ENCODE data around the gene PLEKHB1.
A peak's percentile ranks its signal among the peaks of the same experiment; 100 is the strongest.

The PLEKHB1 gene

DNA sequence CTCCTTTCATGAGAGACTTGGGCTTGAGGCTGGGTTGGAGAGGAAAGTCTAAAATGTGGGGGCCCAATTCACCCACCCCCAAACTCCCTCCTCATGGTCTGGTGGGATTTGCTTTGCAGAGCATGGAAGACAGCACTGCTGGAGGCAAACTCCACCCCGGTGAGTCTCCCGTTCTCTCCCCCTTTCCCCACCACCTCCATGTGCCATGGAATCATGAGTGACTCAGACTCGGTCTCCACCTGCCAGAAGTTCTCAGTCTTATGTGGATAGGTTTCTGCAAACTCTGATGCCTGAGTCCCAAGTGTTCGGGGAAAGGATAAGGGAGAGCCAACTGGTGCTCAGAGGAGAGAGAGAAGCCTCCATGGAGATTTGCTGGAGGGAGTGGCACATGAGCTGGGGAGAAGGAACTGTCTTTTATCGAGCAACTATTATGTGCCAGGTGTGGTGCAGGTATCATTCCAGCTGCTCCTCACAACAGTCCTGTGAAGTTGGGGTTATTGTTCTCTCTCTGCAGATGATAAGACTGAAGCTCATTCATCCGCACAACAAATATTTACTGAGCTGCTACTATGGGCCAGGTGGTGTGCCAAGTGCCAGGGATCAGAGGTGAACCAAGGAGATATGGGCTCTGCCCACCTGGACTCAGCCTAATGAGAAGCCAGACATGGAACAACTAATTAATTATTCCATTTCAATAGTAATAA lies 6.6 kb downstream of the PLEKHB1 start:
- no peaks in the 10 kb centered on the region for H3K9me3 Mint-ChIP-seq
- H3K27ac Mint-ChIP-seq, result no peak overlapping the region
- no peak overlapping the region for H3K4me3 Mint-ChIP-seq
- intact Hi-C loops (cut with micrococcal nuclease), result no loop called here
- peaks cover 15% of the 10 kb centered on the region for H3K27me3 Mint-ChIP-seq
- peaks cover under 1% of the 10 kb centered on the region for H3K4me1 Mint-ChIP-seq (ENCODE audit: low read depth)
- H3K36me3 Mint-ChIP-seq (ENCODE audit: low read depth), result no peaks in the 10 kb centered on the region

DNA sequence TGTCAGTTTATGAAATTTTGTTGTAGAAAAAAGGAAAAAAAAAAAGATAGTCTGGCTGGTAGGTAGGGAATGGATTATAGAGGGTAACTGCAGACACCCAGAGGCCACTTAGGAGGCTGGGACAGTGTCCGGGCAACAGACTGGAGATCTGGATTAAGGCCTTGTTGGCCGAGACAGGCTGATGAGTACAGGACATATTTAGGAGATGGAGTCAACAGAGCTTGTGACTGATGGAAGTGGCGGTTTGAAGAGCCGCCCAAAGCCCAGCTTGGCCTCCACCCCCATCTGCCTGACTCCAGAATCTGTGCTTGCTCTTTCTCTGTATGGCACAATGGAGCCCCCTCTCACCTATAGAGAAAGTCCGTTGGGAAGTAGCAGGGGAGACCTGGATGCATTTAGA lies 7.6 kb downstream of the PLEKHB1 start:
- Mint-ChIP-seq H3K4me1 (ENCODE audit: low read depth) (no peaks in the 10 kb centered on the region), H3K9me3 (no peaks in the 10 kb centered on the region), H3K27ac (no peak overlapping the region), H3K27me3 (peaks cover 15% of the 10 kb centered on the region), H3K36me3 (ENCODE audit: low read depth) (no peaks in the 10 kb centered on the region), H3K4me3 (no peak overlapping the region)
- intact Hi-C loops (cut with micrococcal nuclease), result no loop called here

DNA sequence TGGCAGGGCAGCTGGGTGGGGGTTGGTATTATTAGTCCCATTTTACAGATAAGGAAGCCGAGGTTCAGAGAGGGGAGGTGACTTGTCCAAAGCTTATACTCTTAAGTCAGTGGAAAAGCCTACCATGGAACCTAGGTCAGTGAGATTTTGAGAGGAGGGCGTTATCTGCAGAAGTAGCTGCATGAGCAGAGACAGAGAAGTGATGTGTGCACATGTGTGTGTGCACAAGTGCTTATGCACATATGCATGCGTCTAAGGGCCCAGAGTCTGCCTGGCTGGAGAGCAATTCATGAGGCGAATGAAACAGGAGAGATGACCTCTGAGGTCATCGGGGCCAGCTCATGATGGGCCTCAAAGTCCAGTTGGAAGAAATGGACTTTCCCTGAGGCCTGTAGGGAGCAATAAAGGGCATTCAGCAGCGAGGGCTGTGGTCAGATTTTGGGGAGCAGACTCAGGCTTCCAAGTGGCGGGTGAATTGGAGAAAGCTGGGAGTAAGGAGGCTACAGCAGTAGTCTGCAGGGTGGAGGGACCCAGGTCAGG lies 8.2 kb downstream of the PLEKHB1 start:
- Mint-ChIP-seq H3K9me3 (no peaks in the 10 kb centered on the region), H3K27me3 (peaks cover 11% of the 10 kb centered on the region), H3K4me1 (ENCODE audit: low read depth) (no peaks in the 10 kb centered on the region), H3K4me3 (no peak overlapping the region), H3K36me3 (ENCODE audit: low read depth) (no peaks in the 10 kb centered on the region), H3K27ac (no peak overlapping the region)
- intact Hi-C loops (cut with micrococcal nuclease), result no loop called here

DNA sequence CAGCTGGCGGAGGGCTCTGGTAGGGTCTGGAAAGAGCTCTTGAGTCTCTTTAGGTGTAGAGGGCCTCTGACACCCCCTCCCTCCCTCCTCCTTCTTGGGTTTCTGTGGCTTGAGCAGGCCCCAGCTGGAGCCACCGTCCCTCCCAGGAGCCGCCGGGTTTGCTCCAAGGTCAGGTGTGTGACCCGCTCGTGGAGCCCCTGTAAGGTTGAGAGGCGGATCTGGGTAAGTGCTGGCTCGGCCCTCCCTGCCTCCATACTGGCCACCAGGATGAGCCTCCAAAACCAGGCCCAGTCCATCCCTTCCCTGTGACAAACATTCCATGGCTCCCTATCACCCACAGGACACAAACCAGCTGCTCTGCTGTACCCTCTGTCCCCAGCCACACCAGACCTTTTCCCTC lies 9.3 kb downstream of the PLEKHB1 start:
- Mint-ChIP-seq H3K9me3 (no peaks in the 10 kb centered on the region), H3K36me3 (ENCODE audit: low read depth) (no peaks in the 10 kb centered on the region), H3K27ac (no peak overlapping the region), H3K4me1 (ENCODE audit: low read depth) (peaks cover 2% of the 10 kb centered on the region), H3K4me3 (no peak overlapping the region), H3K27me3 (peaks cover 10% of the 10 kb centered on the region)
- intact Hi-C loops (cut with micrococcal nuclease), result no loop called here

DNA sequence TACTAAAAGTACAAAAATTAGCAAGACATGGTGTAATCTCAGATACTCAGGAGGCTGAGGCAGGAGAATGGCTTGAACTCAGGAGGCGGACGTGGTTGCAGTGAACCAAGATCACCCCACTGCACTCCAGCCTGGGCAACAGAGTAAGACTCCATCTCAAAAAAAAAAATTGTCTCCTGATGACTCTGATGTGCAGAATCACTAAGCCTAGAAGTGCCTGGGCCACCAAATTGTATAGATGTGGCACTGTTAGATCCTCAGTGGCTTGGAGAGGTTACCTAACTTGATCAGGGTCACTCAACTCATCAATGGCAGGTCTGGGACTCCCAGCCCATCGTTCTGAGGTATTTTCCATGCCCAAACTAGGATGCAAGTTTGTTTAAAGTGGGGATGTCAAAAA lies 10.6 kb downstream of the PLEKHB1 start:
- intact Hi-C loops (cut with micrococcal nuclease), result no loop called here
- H3K27ac Mint-ChIP-seq, result no peak overlapping the region
- H3K27me3 Mint-ChIP-seq, result peaks cover 20% of the 10 kb centered on the region
- H3K4me1 Mint-ChIP-seq (ENCODE audit: low read depth), result peaks cover 12% of the 10 kb centered on the region
- no peak overlapping the region for H3K4me3 Mint-ChIP-seq
- H3K9me3 Mint-ChIP-seq, result no peaks in the 10 kb centered on the region
- H3K36me3 Mint-ChIP-seq (ENCODE audit: low read depth), result no peaks in the 10 kb centered on the region

- Mint-ChIP-seq H3K4me1 (ENCODE audit: low read depth) (peaks cover 26% of the 10 kb centered on the region), H3K27me3 (peaks cover 22% of the 10 kb centered on the region), H3K27ac (no peak overlapping the region), H3K36me3 (ENCODE audit: low read depth) (no peaks in the 10 kb centered on the region), H3K4me3 (no peak overlapping the region), H3K9me3 (no peaks in the 10 kb centered on the region)
- intact Hi-C loops (cut with micrococcal nuclease), result loop anchor here (2.0 to 5.0 kb wide), 2 partner anchors 183 to 309 kb away; no protein-coding TSS in a partner anchor
Measured at GRCh38 chr11:73659961-73660360, 13.6 kb downstream of the PLEKHB1 start.

DNA sequence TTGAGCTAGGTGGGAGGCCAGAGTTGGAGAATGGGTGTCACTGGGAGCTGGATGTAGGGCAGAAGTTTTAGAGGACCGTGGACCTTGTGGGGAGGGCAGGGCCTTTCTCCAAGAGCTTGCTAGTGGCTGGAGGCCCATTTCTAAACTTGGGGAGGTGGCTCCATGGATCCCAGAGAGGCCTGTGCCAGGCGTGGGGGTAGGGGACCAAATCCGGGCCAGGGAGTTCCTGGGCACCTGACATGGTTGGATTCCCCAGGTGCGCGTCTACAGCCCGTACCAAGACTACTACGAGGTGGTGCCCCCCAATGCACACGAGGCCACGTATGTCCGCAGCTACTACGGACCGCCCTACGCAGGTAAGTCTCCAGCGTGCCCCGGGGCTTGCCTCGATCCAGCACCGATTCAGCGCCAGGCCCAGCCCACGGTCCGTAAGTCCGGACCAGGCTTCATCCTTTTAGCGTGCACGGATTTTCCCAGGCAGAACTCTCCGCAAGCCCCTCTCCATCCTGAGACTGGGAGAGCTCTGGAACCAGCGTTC lies 14.2 kb downstream of the PLEKHB1 start:
- Mint-ChIP-seq H3K4me3 (peak overlapping the region; percentile 41), H3K27me3 (peaks cover 22% of the 10 kb centered on the region), H3K27ac (peak overlapping the region; percentile 14), H3K36me3 (ENCODE audit: low read depth) (no peaks in the 10 kb centered on the region), H3K4me1 (ENCODE audit: low read depth) (peaks cover 26% of the 10 kb centered on the region), H3K9me3 (no peaks in the 10 kb centered on the region)
- intact Hi-C loops (cut with micrococcal nuclease), result loop anchor here (1.0 to 5.0 kb wide), 4 partner anchors 35 to 310 kb away; no protein-coding TSS in a partner anchor

DNA sequence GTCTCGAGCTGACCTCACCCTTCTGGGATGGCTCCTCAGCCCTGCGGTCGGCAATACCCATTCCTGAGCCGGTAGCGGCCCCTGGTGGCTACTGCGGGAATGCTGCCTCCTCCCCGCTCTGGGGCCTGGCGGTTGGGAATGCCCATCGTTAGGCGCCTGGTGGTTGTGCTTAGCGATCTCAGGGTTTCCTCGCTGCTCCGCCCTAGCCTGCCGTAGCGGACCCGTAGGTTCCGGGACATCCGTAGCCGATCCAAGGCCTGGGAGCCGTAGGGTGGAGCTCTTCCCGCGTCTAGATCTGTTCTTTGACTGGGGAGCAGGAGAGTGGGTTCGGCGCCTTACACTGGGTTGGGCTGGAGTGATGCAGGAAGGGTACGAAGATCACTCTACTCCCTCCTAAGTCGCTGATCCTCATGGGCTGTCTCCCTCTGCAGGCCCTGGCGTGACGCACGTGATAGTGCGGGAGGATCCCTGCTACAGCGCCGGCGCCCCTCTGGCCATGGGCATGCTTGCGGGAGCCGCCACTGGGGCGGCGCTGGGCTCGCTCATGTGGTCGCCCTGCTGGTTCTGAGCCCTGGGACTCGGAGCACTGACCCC lies 14.8 kb downstream of the PLEKHB1 start:
- Mint-ChIP-seq H3K9me3 (no peaks in the 10 kb centered on the region), H3K4me3 (peak overlapping the region; percentile 59), H3K36me3 (ENCODE audit: low read depth) (no peaks in the 10 kb centered on the region), H3K27me3 (peaks cover 22% of the 10 kb centered on the region), H3K27ac (peak overlapping the region; percentile 14), H3K4me1 (ENCODE audit: low read depth) (peaks cover 26% of the 10 kb centered on the region)
- intact Hi-C loops (cut with micrococcal nuclease), result loop anchor here (1.0 to 5.0 kb wide), 4 partner anchors 36 to 310 kb away; no protein-coding TSS in a partner anchor

DNA sequence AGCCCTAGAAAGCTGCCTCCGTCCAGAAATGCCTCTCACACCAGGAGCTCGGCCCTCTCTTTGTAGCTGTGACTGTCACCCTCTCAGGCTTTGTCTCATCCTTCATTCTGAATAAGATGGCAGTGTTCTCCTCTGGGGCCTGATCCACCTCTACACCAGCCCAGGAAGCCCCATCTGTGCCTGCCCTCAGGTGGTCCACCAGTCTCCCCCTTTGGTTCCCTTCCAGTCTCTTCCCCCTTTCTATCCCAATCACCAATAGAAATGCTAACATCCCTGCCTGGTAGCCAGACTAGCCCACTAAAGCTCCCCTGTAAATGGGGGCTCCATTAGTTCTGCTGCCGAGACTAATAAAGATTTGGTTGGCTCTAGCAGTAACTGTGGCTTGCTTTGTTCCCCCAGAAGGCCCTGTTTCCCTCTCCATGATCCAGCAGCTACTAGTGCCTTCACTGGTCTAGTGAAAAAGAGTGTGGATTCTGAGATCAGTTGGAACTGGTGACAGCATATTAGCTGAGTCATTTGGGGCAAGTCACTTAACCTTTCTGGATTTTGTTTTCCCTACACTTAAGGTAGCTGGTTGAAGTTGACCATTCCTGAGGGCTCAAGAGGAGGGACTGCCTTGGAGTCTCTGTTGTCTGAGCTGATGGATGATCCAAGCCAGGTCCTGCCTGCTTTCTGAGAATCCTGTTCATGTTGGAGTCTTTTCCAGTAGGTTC lies 16.2 kb downstream of the PLEKHB1 start:
- Mint-ChIP-seq H3K4me3 (no peak overlapping the region), H3K36me3 (ENCODE audit: low read depth) (no peaks in the 10 kb centered on the region), H3K27ac (no peak overlapping the region), H3K4me1 (ENCODE audit: low read depth) (peaks cover 33% of the 10 kb centered on the region), H3K9me3 (no peaks in the 10 kb centered on the region), H3K27me3 (peaks cover 22% of the 10 kb centered on the region)
- intact Hi-C loops (cut with micrococcal nuclease), result loop anchor here (5.0 kb wide), 1 partner anchor 185 kb away; no protein-coding TSS in a partner anchor

DNA sequence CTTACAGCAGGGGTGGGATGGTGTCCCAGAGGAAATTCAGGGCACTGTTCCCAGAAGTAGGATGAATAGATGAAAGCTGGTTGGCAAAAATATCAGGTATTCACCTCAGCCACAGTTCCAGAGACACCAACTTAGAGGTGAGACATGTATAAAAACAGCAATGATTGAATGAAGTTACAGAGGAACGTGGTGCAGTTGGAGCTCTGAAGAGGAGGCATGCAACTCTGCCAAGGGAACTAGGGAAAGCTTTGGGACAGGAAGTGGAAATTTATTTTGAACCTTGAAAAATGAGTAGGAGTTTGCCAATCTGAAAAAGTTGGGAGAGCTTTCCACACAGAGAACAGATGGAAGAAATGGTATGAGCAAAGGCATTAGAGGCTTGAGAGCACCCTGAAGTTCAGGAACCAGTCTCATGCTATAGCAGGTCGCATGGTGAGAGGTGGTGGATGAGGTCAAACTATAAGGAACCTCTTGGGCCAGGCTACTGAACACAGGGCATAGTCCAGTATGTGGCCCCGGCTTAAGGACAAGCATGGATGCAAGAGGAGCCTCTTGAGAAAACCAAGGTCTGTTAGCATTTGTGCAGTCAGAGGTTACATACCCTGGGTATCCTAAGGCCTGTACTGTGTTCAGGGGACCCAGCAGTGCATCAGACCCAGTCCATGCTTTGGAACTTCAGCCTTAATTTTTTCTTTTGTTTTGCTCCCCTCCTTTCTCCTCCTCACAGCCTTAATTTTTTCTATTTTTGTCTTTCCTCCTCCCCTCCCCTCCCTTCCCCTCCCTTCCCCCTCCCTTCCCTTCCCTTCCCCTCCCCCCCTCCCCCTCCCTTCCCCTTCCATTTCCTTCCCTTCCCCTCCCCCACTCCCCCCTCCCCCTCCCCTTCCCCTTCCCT lies 17.5 kb downstream of the PLEKHB1 start:
- Mint-ChIP-seq H3K27me3 (peaks cover 22% of the 10 kb centered on the region), H3K9me3 (no peaks in the 10 kb centered on the region), H3K4me3 (no peak overlapping the region), H3K4me1 (ENCODE audit: low read depth) (peaks cover 33% of the 10 kb centered on the region), H3K27ac (no peak overlapping the region), H3K36me3 (ENCODE audit: low read depth) (peaks cover 1% of the 10 kb centered on the region)
- intact Hi-C loops (cut with micrococcal nuclease), result loop anchor here (5.0 kb wide), 1 partner anchor 187 kb away; no protein-coding TSS in a partner anchor

DNA sequence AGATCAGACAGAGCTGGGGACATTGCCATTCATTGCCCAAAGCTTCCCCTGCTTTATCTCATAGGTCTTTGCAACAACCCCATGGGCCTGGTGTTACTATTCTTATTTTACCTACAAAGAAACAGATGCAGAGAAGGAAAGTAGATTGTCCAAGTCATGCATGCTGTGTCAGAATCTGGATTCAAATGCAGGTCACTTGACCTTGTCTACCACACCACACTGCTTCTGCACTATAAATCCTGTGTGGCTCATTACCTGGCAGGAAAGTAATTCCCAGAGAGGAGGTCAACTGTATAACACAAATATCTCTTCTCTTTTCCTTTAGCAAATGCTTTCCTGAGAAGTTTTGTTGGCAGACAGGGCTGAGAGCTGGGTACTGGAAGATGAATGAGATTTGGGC lies 18.5 kb downstream of the PLEKHB1 start:
- peaks cover 7% of the 10 kb centered on the region for H3K36me3 Mint-ChIP-seq (ENCODE audit: low read depth)
- H3K4me1 Mint-ChIP-seq (ENCODE audit: low read depth), result peaks cover 33% of the 10 kb centered on the region
- intact Hi-C loops (cut with micrococcal nuclease), result loop anchor here (5.0 kb wide), 1 partner anchor 188 kb away; no protein-coding TSS in a partner anchor
- no peak overlapping the region for H3K4me3 Mint-ChIP-seq
- no peak overlapping the region for H3K27ac Mint-ChIP-seq
- H3K27me3 Mint-ChIP-seq, result peaks cover 20% of the 10 kb centered on the region
- H3K9me3 Mint-ChIP-seq, result no peaks in the 10 kb centered on the region

GRCh38 chr11:73667891-73668290 lies 21.5 kb downstream of the PLEKHB1 start:
- Mint-ChIP-seq H3K27me3 (no peaks in the 10 kb centered on the region), H3K36me3 (ENCODE audit: low read depth) (peaks cover 15% of the 10 kb centered on the region), H3K4me3 (no peak overlapping the region), H3K9me3 (no peaks in the 10 kb centered on the region), H3K4me1 (ENCODE audit: low read depth) (peaks cover 21% of the 10 kb centered on the region), H3K27ac (no peak overlapping the region)
- intact Hi-C loops (cut with micrococcal nuclease), result no loop called here

DNA sequence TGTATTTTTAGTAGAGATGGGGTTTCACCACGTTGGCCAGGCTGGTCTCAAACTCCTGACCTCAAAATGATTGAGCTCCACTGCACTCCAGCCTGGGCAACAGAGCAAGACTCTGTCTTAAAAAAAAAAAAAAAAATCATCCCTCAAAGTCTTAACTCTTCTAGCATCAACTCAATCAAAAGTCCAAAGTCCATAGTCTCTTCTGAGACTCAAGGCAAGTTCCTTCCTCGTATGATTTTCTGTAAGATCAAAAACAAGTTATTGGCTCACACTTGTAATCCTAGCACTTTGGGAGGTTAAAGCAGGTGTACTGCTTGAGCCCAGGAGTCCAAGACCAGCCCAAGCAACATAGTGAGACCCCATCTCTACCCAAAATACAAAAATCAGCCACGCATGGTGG lies 24.4 kb downstream of the PLEKHB1 start:
- Mint-ChIP-seq H3K27ac (no peak overlapping the region), H3K36me3 (ENCODE audit: low read depth) (peaks cover 31% of the 10 kb centered on the region), H3K27me3 (no peaks in the 10 kb centered on the region), H3K4me3 (no peak overlapping the region), H3K9me3 (no peaks in the 10 kb centered on the region), H3K4me1 (ENCODE audit: low read depth) (peaks cover 16% of the 10 kb centered on the region)
- intact Hi-C loops (cut with micrococcal nuclease), result no loop called here
